RPMI8226 (cell line): ENCODE results near the gene LRPAP1.
"Not testable (repeated sequence)": the region's sequence is repeated elsewhere in the genome, so short reads cannot be mapped to it uniquely, and the experiment has no call there.

ENCODE experiments used
- DNase-seq: peaks from one replicate; pipeline ENCODE4 v3.0.0-alpha.2; 2015

LRPAP1 gene

GRCh38 chr4:3470244-3471097 lies 61.8 kb downstream of the LRPAP1 start:
- no peak for DNase-seq

DNA sequence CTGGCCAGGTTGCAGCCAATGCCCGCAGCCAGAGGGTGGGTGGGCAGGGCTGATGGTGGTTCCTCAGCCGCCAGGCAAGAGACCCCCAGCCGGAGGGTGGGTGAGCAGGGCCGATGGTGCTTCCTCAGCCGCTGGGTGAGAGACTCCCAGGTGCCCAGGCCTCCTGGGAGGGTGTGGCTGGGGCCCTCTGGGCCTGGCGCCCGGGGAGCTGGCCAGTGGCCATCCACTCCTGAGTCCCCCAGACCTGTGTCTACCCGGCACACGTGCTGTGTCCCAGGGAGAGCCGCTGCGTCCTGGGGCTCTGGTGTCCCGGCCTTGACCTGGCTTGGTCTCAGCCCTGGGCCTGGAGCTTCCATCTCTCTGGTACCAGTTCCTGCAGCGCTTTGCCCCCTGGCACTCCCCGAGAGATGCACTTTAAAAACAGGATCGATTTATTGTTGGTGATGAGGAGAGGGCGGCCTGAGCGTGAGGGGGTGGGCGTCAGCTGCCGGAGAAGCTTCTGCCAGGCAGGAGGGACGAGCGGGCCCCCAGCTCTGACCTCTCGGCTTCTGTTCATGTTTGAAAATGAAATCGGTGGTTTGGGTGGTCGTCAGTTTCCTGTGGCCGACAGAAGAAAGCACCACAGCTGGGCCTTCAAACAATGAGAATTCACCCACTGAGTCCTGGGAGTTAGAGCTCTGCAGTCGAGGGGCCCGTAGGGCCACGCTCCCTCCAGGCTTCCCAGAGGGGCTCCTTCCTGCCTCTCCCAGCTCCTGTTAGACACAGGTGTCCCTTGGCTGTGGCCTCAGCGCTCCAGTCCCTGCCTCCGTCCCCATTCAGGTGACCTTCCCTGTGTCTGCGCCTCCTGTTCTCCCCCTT lies 62.6 kb downstream of the LRPAP1 start:
- no peak for DNase-seq

DNA sequence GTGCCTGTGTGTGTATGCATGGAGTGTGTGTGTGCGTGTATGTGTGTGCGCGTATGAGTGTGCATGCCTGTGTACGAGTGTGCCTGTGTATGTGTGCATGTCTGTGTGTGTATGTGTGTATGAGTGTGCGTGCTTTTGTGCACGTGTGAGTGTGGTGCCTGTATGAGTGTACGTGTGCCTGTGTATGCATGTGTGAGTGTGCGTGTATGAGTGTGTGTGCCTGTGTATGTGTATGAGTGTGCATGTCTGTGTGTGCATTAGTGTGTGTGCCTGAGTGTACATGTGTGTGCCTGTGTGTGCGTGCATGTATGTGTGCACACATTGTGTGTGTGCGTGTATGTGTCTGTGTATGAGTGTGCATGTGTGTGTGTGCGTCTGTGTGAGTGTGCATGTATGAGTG lies 63.4 kb downstream of the LRPAP1 start:
- DNase-seq: no peak

- DNase-seq: no peak
These were observed 64.1 kb downstream of the LRPAP1 start for GRCh38 chr4:3468154-3468553.

- DNase-seq: no peak
These were observed 64.6 kb downstream of the LRPAP1 start for GRCh38 chr4:3467601-3468031.

DNA sequence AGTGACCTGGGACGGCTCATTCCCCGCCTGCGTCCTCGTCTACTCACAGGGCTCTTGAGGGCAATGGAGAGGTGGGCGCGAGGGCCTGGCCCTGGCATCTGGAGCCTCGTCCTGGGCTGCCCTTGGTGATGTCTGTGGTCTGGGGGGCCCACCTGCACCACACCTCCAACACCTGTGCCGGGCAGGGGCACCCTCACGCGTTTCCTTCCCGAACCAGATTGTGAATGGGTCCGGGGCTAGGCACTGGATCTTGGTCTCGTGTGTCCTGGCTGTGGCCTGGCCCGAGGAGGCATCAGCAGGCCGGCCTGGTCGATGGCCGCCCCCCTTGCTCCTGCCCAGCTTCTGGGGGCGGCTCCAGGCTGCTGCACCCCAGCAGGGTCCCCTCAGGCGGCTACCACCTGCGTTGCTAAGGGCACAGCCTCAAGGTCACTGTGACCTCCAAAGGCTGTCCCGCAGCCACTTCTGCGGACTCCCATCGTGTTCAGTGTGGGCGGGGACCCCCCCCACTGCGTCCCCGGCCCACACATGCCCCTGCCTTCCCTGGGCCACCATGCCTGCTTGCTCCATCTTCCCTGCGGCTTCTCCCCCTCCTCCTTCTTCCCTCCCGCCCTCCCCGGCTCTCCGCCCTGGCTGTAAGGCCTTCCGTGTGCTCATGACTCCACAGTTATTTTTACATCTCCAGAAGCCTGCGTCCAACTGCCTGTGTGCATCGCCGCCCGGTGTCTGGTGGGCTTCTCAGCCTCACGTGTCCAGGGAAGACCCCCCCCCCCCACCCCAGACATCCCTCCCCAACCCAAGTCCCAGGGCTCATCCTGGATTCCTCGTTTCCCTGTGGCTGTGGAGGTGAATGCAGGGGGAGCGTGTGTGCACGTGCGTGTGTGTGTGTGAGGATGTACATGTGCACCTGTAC lies 65.3 kb downstream of the LRPAP1 start:
- no peak for DNase-seq

- DNase-seq: no peak
These were observed 66.2 kb downstream of the LRPAP1 start for GRCh38 chr4:3465698-3466671.

- no peak for DNase-seq
These were observed 67.1 kb downstream of the LRPAP1 start for GRCh38 chr4:3464911-3465697.

GRCh38 chr4:3464349-3464905 lies 67.8 kb downstream of the LRPAP1 start:
- no peak for DNase-seq

- DNase-seq: no peak
These were observed 68.5 kb downstream of the LRPAP1 start for GRCh38 chr4:3463556-3464348.

GRCh38 chr4:3462790-3463415 lies 69.3 kb downstream of the LRPAP1 start, which contains the start of gene DOK7:
Gene DOK7 (plus strand): TSS chr4:3463306. CDS start chr4:3463376, 70 bp downstream.
- no peak for DNase-seq

GRCh38 chr4:3462321-3462789 lies 69.9 kb downstream of the LRPAP1 start:
- DNase-seq: no peak

GRCh38 chr4:3461515-3462291 lies 70.5 kb downstream of the LRPAP1 start:
- DNase-seq: no peak

DNA sequence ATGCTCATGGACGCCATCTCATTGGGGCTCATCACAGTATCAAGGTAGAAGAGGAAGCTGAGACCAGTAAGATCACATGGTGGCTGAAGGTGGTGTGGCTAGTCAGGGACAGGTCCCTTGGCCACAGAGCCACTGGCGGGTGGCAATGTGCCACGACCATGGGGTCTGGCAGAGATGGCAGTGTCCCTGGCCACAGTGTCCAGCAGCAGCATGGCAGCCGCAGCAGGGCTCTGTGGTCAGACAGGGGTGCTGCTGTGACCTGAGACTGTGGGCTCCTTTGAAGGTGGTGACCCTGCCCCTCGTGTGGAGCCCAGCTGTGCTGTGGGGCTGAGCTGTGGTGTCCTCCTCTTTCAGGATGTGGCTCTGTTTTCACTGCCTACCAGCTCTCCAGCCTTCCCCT lies 71.3 kb downstream of the LRPAP1 start:
- no peak for DNase-seq

DNA sequence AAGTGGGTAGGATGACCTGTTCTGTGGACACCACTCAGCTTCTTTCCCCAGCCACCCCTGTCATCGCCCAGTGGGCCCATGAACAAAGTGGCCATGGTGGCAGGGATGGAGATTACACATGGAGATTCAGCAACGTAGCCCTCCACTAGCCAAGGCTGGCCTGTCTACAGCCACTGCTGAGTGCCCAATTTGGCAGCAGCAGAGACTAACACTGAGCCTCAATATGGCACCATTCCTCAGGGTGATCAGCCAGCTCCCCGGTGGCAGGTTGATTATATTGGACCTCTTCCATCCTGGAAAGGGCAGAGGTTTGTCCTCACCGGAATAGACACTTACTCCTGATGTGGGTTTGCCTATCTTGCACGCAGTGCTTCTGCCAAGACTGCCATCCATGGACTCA lies 73.1 kb downstream of the LRPAP1 start:
- DNase-seq: not testable (repeated sequence)

DNA sequence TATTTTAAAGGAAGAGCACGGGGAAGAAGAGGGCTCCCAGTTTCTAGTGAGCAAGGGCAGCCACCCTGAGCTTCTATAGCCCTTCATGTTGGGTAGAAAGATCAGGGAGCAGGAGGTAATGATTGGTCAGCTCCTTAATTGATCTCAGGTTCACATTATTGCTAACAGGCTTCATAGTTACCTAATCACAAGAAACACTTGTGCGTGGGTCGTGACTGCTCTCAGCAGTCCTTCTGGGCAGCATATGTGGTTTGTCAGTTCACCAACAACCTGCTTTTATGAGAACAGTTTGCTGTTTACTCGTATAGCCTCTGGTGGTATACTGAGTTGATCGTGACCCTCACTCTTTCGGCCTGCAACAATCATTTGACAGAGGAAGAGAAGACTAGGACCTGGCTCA lies 73.9 kb downstream of the LRPAP1 start:
- DNase-seq: no peak

GRCh38 chr4:3455596-3455995 lies 76.6 kb downstream of the LRPAP1 start:
- not testable (repeated sequence) for DNase-seq
